A549 (cell line): Measurements from ENCODE around the gene GRPR. TPM values are rescaled to one million over a fixed set of nuclear protein-coding genes. Genes with fewer than 3 reads are reported as not detected.
"Not testable (repeated sequence)": the region's sequence is repeated elsewhere in the genome, so short reads cannot be mapped to it uniquely, and the experiment has no call there.

Experiments
- ATAC-seq, 2 experiments: fragments of 200-7000 bp in 1 of 2; fragments of >200 bp in 1 of 2; cut with Nextera tagmentation in 1 of 2; cut with Tn5 transposase in 1 of 2; 3 replicates each; pipeline versions ENCODE4 v1.8.0 to v1.9.1; 2018 to 2020; ENCODE audit warnings: mild to moderate bottlenecking in 1 of 2, moderate library complexity in 1 of 2
- CTCF ChIA-PET: fragments of 300-600 bp; sonication (Branson Sonifier 250); formaldehyde crosslinking; extraction: SDS; loops from one replicate; lab custom pipeline; 2021; ENCODE audit warnings: antibody characterized with exemption, inconsistent platforms; lab: Yijun Ruan, JAX
- POLR2A ChIA-PET: fragments of 350-600 bp; formaldehyde crosslinking; extraction: SDS; loops from one replicate; lab custom pipeline; 2021; ENCODE audit warnings: antibody characterized with exemption, inconsistent platforms; lab: Yijun Ruan, JAX
- DNase-seq, 2 experiments: peaks; one replicate each; pipeline versions ENCODE4 v3.0.0 to v3.0.0-alpha.2; 2011 to 2016; ENCODE audit warnings: low read depth in 1 of 2, low spot score in 1 of 2
- FAIRE-seq: peaks from 2 replicates; lab custom pipeline; 2011; peaks lifted over from hg19 to GRCh38; lab: Jason Lieb, UNC
- H3K27ac ChIP-seq, 2 experiments: fragments of >200 bp; sonication (Bioruptor Twin); formaldehyde crosslinking; 3 replicates each; pipeline ENCODE4 v1.5.1; 2016 to 2017
- H3K4me1 ChIP-seq: fragments of >200 bp; sonication (Bioruptor Twin); formaldehyde crosslinking; 3 replicates; pipeline ENCODE4 v1.6.1; 2016
- H3K4me2 ChIP-seq: fragments of >200 bp; sonication (Bioruptor Twin); formaldehyde crosslinking; 3 replicates; pipeline ENCODE4 v1.6.1; 2016
- H3K4me3 ChIP-seq: fragments of >200 bp; sonication (Bioruptor Twin); formaldehyde crosslinking; 3 replicates; pipeline ENCODE4 v1.5.1; 2016
- H3K9me3 ChIP-seq: fragments of >200 bp; sonication (Bioruptor Twin); formaldehyde crosslinking; 3 replicates; pipeline ENCODE4 v1.6.1; 2016
- BHLHE40 ChIP-seq: IDR thresholded peaks from 2 replicates; pipeline ENCODE4 v1.6.1; 2012; ENCODE audit warnings: low read depth, low read length, inconsistent platforms
- CTCF ChIP-seq: fragments of >200 bp; sonication (Bioruptor Twin); formaldehyde crosslinking; IDR thresholded peaks from 3 replicates; pipeline ENCODE4 v1.5.1; 2016
- EHF ChIP-seq: fragments of 250-450 bp; sonication (Bioruptor Pico); IDR thresholded peaks from 2 replicates; pipeline ENCODE4 v1.5.0; 2020; ENCODE audit warnings: mild to moderate bottlenecking
- EHMT2 ChIP-seq: fragments of 200-600 bp; sonication (generic); IDR thresholded peaks from 2 replicates; pipeline ENCODE4 v1.6.1; 2016; ENCODE audit warnings: antibody characterized with exemption, low read depth, mild to moderate bottlenecking, moderate library complexity
- FOSL2 ChIP-seq, 2 experiments: fragments of 450-650 bp in 1 of 2; fragments of >200 bp in 1 of 2; sonication (Bioruptor Twin) in 1 of 2; formaldehyde crosslinking; IDR thresholded peaks; 2 replicates each; pipeline versions ENCODE4 v1.5.0 to v1.6.1; 2016 to 2020; ENCODE audit warnings: mild to moderate bottlenecking in 1 of 2, moderate library complexity in 1 of 2
- GATA3 ChIP-seq: IDR thresholded peaks from 2 replicates; pipeline ENCODE4 v1.6.1; 2012; ENCODE audit warnings: borderline replicate concordance
- HES2 ChIP-seq: fragments of >200 bp; sonication (Bioruptor Twin); formaldehyde crosslinking; IDR thresholded peaks from 2 replicates; pipeline ENCODE4 v1.6.1; 2016
- MAFK ChIP-seq: fragments of 450-650 bp; IDR thresholded peaks from 2 replicates; pipeline ENCODE4 v1.6.1; 2014; ENCODE audit not compliant: partially characterized antibody
- MAX ChIP-seq: IDR thresholded peaks from 2 replicates; pipeline ENCODE4 v1.6.1; 2012
- NR3C1 ChIP-seq: fragments of >200 bp; sonication (Bioruptor Twin); formaldehyde crosslinking; IDR thresholded peaks from 3 replicates; pipeline ENCODE4 v1.6.1; 2017
- POLR2A ChIP-seq: IDR thresholded peaks from 2 replicates; pipeline ENCODE4 v1.6.1; 2012; ENCODE audit warnings: mild to moderate bottlenecking, low read length
- RAD21 ChIP-seq, 2 experiments: fragments of >200 bp in 1 of 2; sonication (Bioruptor Twin) in 1 of 2; formaldehyde crosslinking in 1 of 2; IDR thresholded peaks in 1 of 2; conservative IDR thresholded peaks in 1 of 2; 2 replicates in 1 of 2; 3 replicates in 1 of 2; pipeline ENCODE4 v1.6.1; 2012 to 2018; ENCODE audit warnings: inconsistent platforms in 1 of 2
- USF2 ChIP-seq: fragments of 450-650 bp; IDR thresholded peaks from 2 replicates; pipeline ENCODE4 v1.6.1; 2014; ENCODE audit warnings: antibody characterized with exemption
- WGBS: methylation state at CpG from one replicate; pipeline ENCODE4 v1.1.6; 2017; ENCODE audit errors: missing lambda C conversion rate; 5-methylcytosine and 5-hydroxymethylcytosine counted together
- polyA plus RNA-seq, 4 experiments: library from polyadenylated mRNA; depleted of rRNA in 3 of 4; stranded (reverse); fragments of >200 nt; fragmentation: RNase III in 1 of 4; extraction: RNeasy Plus Mini Kit Qiagen cat#74134 plus additional on column Dnase treatment in 1 of 4; gene quantifications; 2 replicates in 3 of 4; 3 replicates in 1 of 4; pipeline ENCODE4 v1.2.3, GENCODE V29; 2011 to 2017
- TF ChIP-seq, protein P1 (sequence below): fragments of 250-450 bp; sonication (Bioruptor Pico); IDR thresholded peaks from 2 replicates; pipeline ENCODE4 v1.5.0; 2020; ENCODE audit warnings: low read depth, mild to moderate bottlenecking, moderate library complexity

Gene GRPR
- polyA plus RNA-seq, 2 of the 4 experiments (the other 2 are of a cell fraction) = 0.04 to 0.06 TPM

DNA sequence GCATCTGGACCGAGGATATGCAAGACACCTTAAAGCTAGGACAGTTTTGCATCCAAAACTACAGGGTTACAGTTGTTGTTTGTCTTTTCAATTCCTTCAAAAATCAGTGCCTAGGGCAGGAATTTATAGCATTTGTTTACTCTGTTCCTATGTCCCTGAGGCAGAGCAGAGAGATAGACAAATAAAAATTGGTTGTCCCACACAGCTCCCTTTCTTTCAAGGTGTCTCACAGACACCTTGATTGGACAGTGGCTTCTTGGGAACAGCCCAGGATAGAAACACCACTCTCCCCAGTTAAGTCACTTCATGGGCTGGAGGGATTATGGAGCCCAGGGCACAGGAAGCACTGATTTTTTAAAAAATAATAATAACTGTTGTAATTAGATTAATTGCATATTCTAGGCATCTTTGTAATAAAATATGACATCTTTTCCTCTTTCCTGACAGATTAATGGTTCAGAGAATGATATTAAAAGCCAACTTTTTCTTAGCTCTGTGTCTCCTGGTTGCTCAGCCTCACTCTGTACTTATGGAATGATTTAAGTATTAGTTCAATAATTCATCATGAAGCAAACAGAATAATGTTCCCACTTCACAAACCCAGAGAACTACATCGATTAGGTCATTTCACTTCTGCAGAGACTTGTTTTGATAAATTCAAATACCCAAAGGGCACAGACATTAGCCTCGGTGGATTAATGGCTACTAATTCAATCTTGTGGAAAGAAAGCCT is 52.1 kb downstream of the GRPR start:
- FAIRE-seq (no peak), DNase-seq (no peak), ATAC-seq (no peak)
- ChIA-PET CTCF (interaction anchor here (0.7 kb wide), 1 partner anchor 1264 kb away, joined by 3 read pairs; no protein-coding TSS in a partner anchor), POLR2A (no interaction called here)
- Histone ChIP-seq H3K4me2 (no peak overlapping the region), H3K4me3 (no peak overlapping the region), H3K27ac (no peak overlapping the region), H3K4me1 (no peaks in the 10 kb centered on the region), H3K9me3 (no peaks in the 10 kb centered on the region)
- 12% methylated on average over 3 of the region's 3 CpGs for WGBS
- no peak for TF ChIP-seq CTCF

DNA sequence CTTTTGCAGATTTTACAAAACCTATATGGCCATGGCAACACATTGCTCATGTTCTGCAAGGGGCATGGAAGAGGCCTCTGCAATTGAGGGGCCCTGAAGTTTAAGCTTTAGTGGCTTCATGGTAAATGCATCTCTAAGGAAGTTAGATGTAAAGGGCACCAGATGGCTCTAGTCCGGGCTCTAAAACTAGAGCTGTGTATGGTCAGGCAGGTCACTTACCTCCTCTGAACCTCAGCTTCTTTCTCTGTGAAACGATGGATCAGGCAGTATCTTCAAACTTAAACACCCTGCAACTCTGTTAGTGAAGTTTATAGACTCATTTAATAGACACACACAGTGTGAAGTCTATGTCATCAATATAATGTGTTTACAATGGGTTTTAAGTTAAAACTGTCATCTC is 53.9 kb downstream of the GRPR start:
- CTCF ChIA-PET = no interaction called here
- H3K27ac ChIP-seq = no peak overlapping the region
- H3K4me2 ChIP-seq = no peak overlapping the region
- POLR2A ChIA-PET = no interaction called here
- no peak for ATAC-seq
- WGBS = 48% methylated on average over 2 of the region's 2 CpGs
- no peaks in the 10 kb centered on the region for H3K9me3 ChIP-seq
- TF ChIP-seq HES2 = no peak
- TF ChIP-seq, protein P1, sequence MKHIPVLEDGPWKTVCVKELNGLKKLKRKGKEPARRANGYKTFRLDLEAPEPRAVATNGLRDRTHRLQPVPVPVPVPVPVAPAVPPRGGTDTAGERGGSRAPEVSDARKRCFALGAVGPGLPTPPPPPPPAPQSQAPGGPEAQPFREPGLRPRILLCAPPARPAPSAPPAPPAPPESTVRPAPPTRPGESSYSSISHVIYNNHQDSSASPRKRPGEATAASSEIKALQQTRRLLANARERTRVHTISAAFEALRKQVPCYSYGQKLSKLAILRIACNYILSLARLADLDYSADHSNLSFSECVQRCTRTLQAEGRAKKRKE (CRISPR knock-in tag) = no peak
- TF ChIP-seq RAD21 (conservative IDR thresholded peaks at IDR 0.05 in 1 of 2, IDR thresholded peaks at IDR 0.05 in 1 of 2) = no peak
- no peak for TF ChIP-seq BHLHE40
- TF ChIP-seq GATA3 = no peak
- no peak for TF ChIP-seq EHMT2
- no peak for TF ChIP-seq EHF (CRISPR knock-in tag)
- no peak for TF ChIP-seq MAX
- H3K4me1 ChIP-seq = no peaks in the 10 kb centered on the region
- H3K4me3 ChIP-seq = no peak overlapping the region
- no peak for FAIRE-seq
- DNase-seq = no peak

DNA sequence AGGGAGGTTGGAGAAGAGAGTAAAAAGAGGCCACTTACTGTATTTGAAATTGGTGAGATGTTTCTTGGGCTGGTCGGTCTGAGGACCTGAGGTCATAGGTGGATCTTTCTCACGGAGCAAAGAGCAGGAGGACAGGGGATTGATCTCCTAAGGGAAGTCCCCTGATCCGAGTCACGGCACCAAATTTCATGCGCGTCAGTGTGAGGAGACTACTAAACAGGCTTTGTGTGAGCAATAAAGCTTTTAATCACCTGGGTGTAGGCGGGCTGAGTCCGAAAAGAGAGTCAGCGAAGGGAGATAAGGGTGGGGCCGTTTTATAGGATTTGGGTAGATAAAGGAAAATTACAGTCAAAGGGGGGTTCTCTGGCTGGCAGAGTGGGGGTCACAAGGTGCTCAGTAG is 60.5 kb downstream of the GRPR start:
- CTCF ChIA-PET, H3K27ac ChIP-seq, H3K4me2 ChIP-seq, H3K4me3 ChIP-seq, FAIRE-seq, ATAC-seq, H3K9me3 ChIP-seq, DNase-seq, POLR2A ChIA-PET: not testable (repeated sequence)
- peaks cover 20% of the 10 kb centered on the region; the same call in 1 of the 3 replicates for H3K4me1 ChIP-seq
- 87% methylated on average over 10 of the region's 10 CpGs for WGBS

DNA sequence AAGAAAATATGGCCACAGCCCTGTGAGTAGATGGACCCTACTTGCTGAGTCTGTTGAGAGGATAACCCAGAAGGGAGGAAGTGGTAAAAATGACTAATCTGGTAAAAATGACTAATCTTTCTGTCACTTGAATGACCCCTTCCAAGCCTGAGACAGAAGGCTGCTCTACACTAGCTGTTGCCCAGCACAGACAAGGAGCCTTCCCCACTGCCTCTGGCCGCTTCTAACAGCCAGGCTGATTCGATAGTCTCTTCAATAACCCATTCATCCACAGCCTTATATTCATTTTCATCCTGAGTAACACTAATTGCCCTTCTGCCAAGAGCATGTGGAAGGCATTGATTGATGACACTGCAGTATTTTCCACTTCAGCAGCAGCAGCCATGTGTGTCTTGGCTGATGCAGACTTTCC is 62.4 kb downstream of the GRPR start:
- Histone ChIP-seq H3K9me3 (no peaks in the 10 kb centered on the region), H3K27ac (peak overlapping the region in 1 of 2 experiments; percentile 73; a peak in 2 of 6 replicates), H3K4me1 (peaks cover 20% of the 10 kb centered on the region; the same call in 1 of the 3 replicates), H3K4me3 (no peak overlapping the region), H3K4me2 (0 out of 3 replicates have a peak overlapping the region, but pooled peaks have one; percentile 19)
- DNase-seq (peak; percentile 38 to 39), ATAC-seq (peak; percentile 88 to 90), FAIRE-seq (no peak)
- ChIA-PET POLR2A (no interaction called here), CTCF (no interaction called here)
- TF ChIP-seq POLR2A (no peak), USF2 (no peak), NR3C1 (no peak), MAFK (peak; percentile 80), FOSL2 (IDR thresholded peaks at IDR 0.05) (no peak), FOSL2 (CRISPR knock-in tag; IDR thresholded peaks at IDR 0.05) (0 out of 2 replicates have a peak, but pooled peaks have one; percentile 38)
- WGBS = 15% methylated on average over 2 of the region's 2 CpGs
